HepG2 (cell line): ENCODE data around the gene TBCCD1. TPM values are rescaled to one million over a fixed set of nuclear protein-coding genes. Genes with fewer than 3 reads are reported as not detected.

Experiments
- JUNB ChIP-seq: sonication (generic); formaldehyde crosslinking; IDR thresholded peaks from 2 replicates; pipeline ENCODE4 v1.8.0; 2022; ENCODE audit warnings: missing genetic modification reagents, mild to moderate bottlenecking, borderline replicate concordance
- KAT8 ChIP-seq: IDR thresholded peaks from 2 replicates; pipeline ENCODE4 v1.6.1; 2016; ENCODE audit warnings: missing genetic modification reagents, missing compliant biosample characterization
- KLF15 ChIP-seq: sonication (generic); formaldehyde crosslinking; IDR thresholded peaks from 2 replicates; pipeline ENCODE4 v1.8.1; 2023; ENCODE audit warnings: borderline replicate concordance, mild to moderate bottlenecking, inconsistent platforms, missing genetic modification reagents, mixed read lengths
- RFX1 ChIP-seq: fragments of 450-650 bp; IDR thresholded peaks from 2 replicates; pipeline ENCODE4 v1.6.1; 2017
- TFDP1 ChIP-seq: IDR thresholded peaks from 2 replicates; pipeline ENCODE4 v1.6.1; 2016; ENCODE audit warnings: missing compliant biosample characterization, missing genetic modification reagents, borderline replicate concordance
- TOPORS ChIP-seq: sonication (generic); formaldehyde crosslinking; IDR thresholded peaks from 2 replicates; pipeline ENCODE4 v1.8.0; 2023; ENCODE audit warnings: mild to moderate bottlenecking, missing genetic modification reagents
- ZNF740 ChIP-seq: sonication (generic); formaldehyde crosslinking; IDR thresholded peaks from 2 replicates; pipeline ENCODE4 v1.4.0; 2020; ENCODE audit warnings: missing genetic modification reagents
- polyA plus RNA-seq, 8 experiments: library from polyadenylated mRNA; depleted of rRNA in 3 of 8; stranded (reverse) in 7 of 8; unstranded in 1 of 8; fragments of >200 nt; fragmentation: Illumina TruSeq in 4 of 8; extraction: Trizol in 4 of 8; gene quantifications; 2 replicates each; pipeline versions ENCODE4 v1.2.1 to v1.2.3, GENCODE V29; 2011 to 2016; ENCODE audit warnings: low read depth in 4 of 8, missing spikeins in 1 of 8, mixed read lengths in 1 of 8; ENCODE audit not compliant: insufficient read depth in 1 of 8
- total RNA-seq, 5 experiments: library from RNA; depleted of rRNA; stranded (reverse); fragments of >200 nt; fragmentation: Illumina TruSeq; extraction: Trizol; gene quantifications; 2 replicates each; pipeline ENCODE4 v1.2.3, GENCODE V29; 2016; ENCODE audit warnings: low read depth in 1 of 5
- TF ChIP-seq, protein P1 (sequence below): sonication (generic); formaldehyde crosslinking; IDR thresholded peaks from 2 replicates; pipeline ENCODE4 v1.4.0; 2020; ENCODE audit warnings: missing genetic modification reagents

The TBCCD1 gene
- total and polyA plus RNA-seq, 2 of the 13 experiments (the other 11 are each of a cell fraction or from before 2014, with no cell fraction given) = 13.6 to 16.2 TPM

DNA sequence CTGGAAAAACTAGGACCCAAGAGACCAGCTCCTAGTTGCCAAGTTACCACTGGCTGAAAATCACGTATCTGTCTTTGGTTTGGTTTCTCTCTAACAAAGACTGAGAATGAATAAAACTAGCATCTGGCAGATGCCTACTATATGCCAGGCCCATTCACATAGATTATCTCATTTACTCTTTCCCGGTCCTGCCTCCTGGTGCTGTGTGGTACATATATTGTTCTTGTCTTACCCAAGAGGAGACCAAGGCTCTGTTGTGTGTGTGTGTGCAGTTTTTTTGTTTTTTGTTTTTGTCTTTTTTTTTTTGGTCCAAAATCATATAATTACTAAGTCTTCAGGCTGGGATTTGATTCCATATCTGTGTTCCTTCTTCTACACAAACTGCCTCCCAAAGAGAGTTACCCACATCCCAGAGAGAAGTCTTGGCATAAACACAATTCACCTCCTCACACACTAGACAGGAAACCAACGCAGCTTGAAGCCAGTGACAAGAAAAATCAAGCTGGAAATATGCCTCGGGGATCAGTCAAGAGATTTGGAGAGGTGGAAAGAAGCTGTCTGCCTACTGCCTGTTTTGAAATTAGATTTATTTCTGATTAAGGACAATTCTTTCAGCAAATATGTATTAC, 46.6 kb upstream of the TBCCD1 start (continued):
- TF ChIP-seq TFDP1 (CRISPR knock-in tag) = no peak
- no peak for TF ChIP-seq ZNF740 (CRISPR knock-in tag)
- no peak for TF ChIP-seq KLF15
- TF ChIP-seq RFX1 = no peak
- no peak for TF ChIP-seq KAT8 (CRISPR knock-in tag)
- no peak for TF ChIP-seq JUNB (CRISPR knock-in tag)
- no peak; the same call in 1 of the 2 replicates for TF ChIP-seq TOPORS (CRISPR knock-in tag)
- TF ChIP-seq, protein P1, sequence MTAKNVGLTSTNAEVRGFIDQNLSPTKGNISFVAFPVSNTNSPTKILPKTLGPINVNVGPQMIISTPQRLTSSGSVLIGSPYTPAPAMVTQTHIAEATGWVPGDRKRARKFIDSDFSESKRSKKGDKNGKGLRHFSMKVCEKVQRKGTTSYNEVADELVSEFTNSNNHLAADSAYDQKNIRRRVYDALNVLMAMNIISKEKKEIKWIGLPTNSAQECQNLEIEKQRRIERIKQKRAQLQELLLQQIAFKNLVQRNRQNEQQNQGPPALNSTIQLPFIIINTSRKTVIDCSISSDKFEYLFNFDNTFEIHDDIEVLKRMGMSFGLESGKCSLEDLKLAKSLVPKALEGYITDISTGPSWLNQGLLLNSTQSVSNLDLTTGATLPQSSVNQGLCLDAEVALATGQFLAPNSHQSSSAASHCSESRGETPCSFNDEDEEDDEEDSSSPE (CRISPR knock-in tag) = no peak
